PC-9 (cell line): ENCODE results near the gene C22orf39. TPM values are rescaled to one million over a fixed set of nuclear protein-coding genes. Genes with fewer than 3 reads are reported as not detected.
A peak's percentile ranks its signal among the peaks of the same experiment; 100 is the strongest.

Source experiments
- BruUV-seq: library from RNA; stranded (reverse); fragments of 400-500 nt; replicated peaks from 2 replicates; lab custom pipeline; 2021; lab: Mats Ljungman, UMichigan
- CTCF ChIA-PET: fragments of 300-600 bp; sonication (Branson Sonifier 250); formaldehyde crosslinking; loops from one replicate; lab custom pipeline; 2022; ENCODE audit warnings: antibody characterized with exemption; lab: Charles Lee
- POLR2A ChIA-PET: fragments of 300-600 bp; sonication (Branson Sonifier 250); formaldehyde crosslinking; loops from one replicate; lab custom pipeline; 2022; ENCODE audit warnings: antibody characterized with exemption; ENCODE audit not compliant: unreplicated experiment; lab: Charles Lee
- DNase-seq, 2 experiments: peaks; one replicate each; pipeline versions ENCODE4 v3.0.0 to v3.0.0-alpha.2; 2015 to 2022; ENCODE audit warnings: mixed read lengths in 1 of 2
- H2AFZ ChIP-seq: fragments of 200-600 bp; sonication (generic); 2 replicates; pipeline ENCODE4 v1.8.1; 2017; ENCODE audit warnings: antibody characterized with exemption
- H3F3A ChIP-seq: fragments of 200-600 bp; sonication (generic); 2 replicates; pipeline ENCODE4 v1.8.1; 2017; ENCODE audit warnings: antibody characterized with exemption, mild to moderate bottlenecking, low read depth; ENCODE audit not compliant: insufficient read depth
- H3K27ac ChIP-seq: fragments of 200-600 bp; sonication (generic); 2 replicates; pipeline ENCODE4 v1.6.1; 2016; ENCODE audit warnings: mixed run types
- H3K27me3 ChIP-seq: fragments of 200-600 bp; sonication (generic); 2 replicates; pipeline ENCODE4 v1.6.1; 2016; ENCODE audit warnings: low read depth, mixed run types; ENCODE audit not compliant: insufficient read depth
- H3K36me3 ChIP-seq: fragments of 200-600 bp; sonication (generic); 2 replicates; pipeline ENCODE4 v1.6.1; 2016; ENCODE audit warnings: low read depth, mixed run types
- H3K4me1 ChIP-seq: fragments of 200-600 bp; sonication (generic); replicated peaks from 2 replicates; pipeline ENCODE4 v1.6.1; 2016; ENCODE audit warnings: mixed run types; ENCODE audit not compliant: insufficient read depth
- H3K4me2 ChIP-seq: fragments of 200-600 bp; sonication (generic); 2 replicates; pipeline ENCODE4 v1.6.1; 2017; ENCODE audit warnings: mixed run types
- H3K4me3 ChIP-seq: fragments of 200-600 bp; sonication (generic); 2 replicates; pipeline ENCODE4 v1.6.1; 2016; ENCODE audit warnings: mixed run types
- H3K79me2 ChIP-seq: fragments of 200-600 bp; sonication (generic); 2 replicates; pipeline ENCODE4 v1.6.1; 2017; ENCODE audit warnings: low read depth, mixed run types
- H3K9me2 ChIP-seq: fragments of 200-600 bp; sonication (generic); 2 replicates; pipeline ENCODE4 v1.8.1; 2017; ENCODE audit warnings: mild to moderate bottlenecking; ENCODE audit not compliant: insufficient read depth
- H3K9me3 ChIP-seq: fragments of 200-600 bp; sonication (generic); 2 replicates; pipeline ENCODE4 v1.8.1; 2016; ENCODE audit warnings: low read depth; ENCODE audit not compliant: insufficient read depth
- H4K20me1 ChIP-seq: fragments of 200-600 bp; sonication (generic); 2 replicates; pipeline ENCODE4 v1.8.1; 2017; ENCODE audit not compliant: insufficient read depth
- CTCF ChIP-seq: fragments of 200-600 bp; sonication (generic); conservative IDR thresholded peaks from 2 replicates; pipeline ENCODE4 v1.6.1; 2017; ENCODE audit warnings: mixed run types, antibody characterized with exemption, mild to moderate bottlenecking, moderate library complexity
- EZH2 ChIP-seq: fragments of 200-600 bp; sonication (generic); IDR thresholded peaks from 2 replicates; pipeline ENCODE4 v1.8.0; 2017; ENCODE audit warnings: antibody characterized with exemption, low read depth
- intact Hi-C: fragments of 100-400 bp; cut with micrococcal nuclease; formaldehyde crosslinking; loops from one replicate; pipeline ENCODE4 v1.10.0; 2022; ENCODE audit not compliant: unreplicated experiment
- total RNA-seq: library from RNA; stranded (reverse); gene quantifications from 2 replicates; pipeline ENCODE4 v1.2.3, GENCODE V29; 2021

The C22orf39 gene
- total RNA-seq, 1 experiment from 2014 or later: 12.3 TPM

GRCh38 chr22:19477321-19478044 lies 30.0 kb upstream of the C22orf39 start:
- TF ChIP-seq EZH2 (no peak), CTCF (no peak; the same call in 1 of the 2 replicates)
- H3K4me2 ChIP-seq: peak overlapping the region; percentile 96
- no peaks in the 10 kb centered on the region for H3K27me3 ChIP-seq
- no peaks in the 10 kb centered on the region for H3K9me2 ChIP-seq
- intact Hi-C loops: loop anchor here (2.0 to 10.0 kb wide), 3 partner anchors 155 to 299 kb away; partner anchors contain the start of genes CLTCL1 and SLC25A1
- ChIA-PET CTCF (interaction anchor here (0.5 to 1.5 kb wide), 2 partner anchors 333 to 1116 kb away, joined by 4 to 16 read pairs; partner anchors contain the start of gene ESS2), POLR2A (interaction anchor here (0.7 kb wide), 1 partner anchor 12 kb away, joined by 4 read pairs; no protein-coding TSS in a partner anchor)
- BruUV-seq: no TSS peak
- peaks cover 24% of the 10 kb centered on the region for H4K20me1 ChIP-seq
- no peak overlapping the region for H3K27ac ChIP-seq
- no peaks in the 10 kb centered on the region for H3K9me3 ChIP-seq
- no peaks in the 10 kb centered on the region for H3K36me3 ChIP-seq
- DNase-seq: no peak
- H2AFZ ChIP-seq: no peak overlapping the region
- H3K79me2 ChIP-seq: peaks cover 48% of the 10 kb centered on the region
- H3K4me1 ChIP-seq: peaks cover 15% of the 10 kb centered on the region
- H3K4me3 ChIP-seq: peak overlapping the region; percentile 75
- H3F3A ChIP-seq: no peaks in the 10 kb centered on the region

- Histone ChIP-seq H3K4me1 (peaks cover 14% of the 10 kb centered on the region), H4K20me1 (peaks cover 24% of the 10 kb centered on the region), H2AFZ (no peak overlapping the region), H3K27ac (no peak overlapping the region), H3K36me3 (no peaks in the 10 kb centered on the region), H3K79me2 (peaks cover 48% of the 10 kb centered on the region), H3K9me2 (no peaks in the 10 kb centered on the region), H3K4me2 (no peak overlapping the region), H3K4me3 (no peak overlapping the region), H3F3A (no peaks in the 10 kb centered on the region), H3K27me3 (no peaks in the 10 kb centered on the region), H3K9me3 (no peaks in the 10 kb centered on the region)
- DNase-seq: no peak
- ChIA-PET CTCF (no interaction called here), POLR2A (no interaction called here)
- TF ChIP-seq CTCF: no peak
- no peak for TF ChIP-seq EZH2
- no TSS peak for BruUV-seq
- intact Hi-C loops: loop anchor here (5.0 to 10.0 kb wide), 2 partner anchors 156 to 181 kb away; partner anchors contain the start of gene CLTCL1
Measured at GRCh38 chr22:19476023-19476422, 28.5 kb upstream of the C22orf39 start.

- H3K9me2 ChIP-seq: no peaks in the 10 kb centered on the region
- H3K4me1 ChIP-seq: peaks cover 7% of the 10 kb centered on the region
- H3K9me3 ChIP-seq: no peaks in the 10 kb centered on the region
- BruUV-seq: no TSS peak
- H3K79me2 ChIP-seq: peaks cover 36% of the 10 kb centered on the region
- no peaks in the 10 kb centered on the region for H3F3A ChIP-seq
- no peaks in the 10 kb centered on the region for H3K36me3 ChIP-seq
- no peak for DNase-seq
- H3K4me3 ChIP-seq: no peak overlapping the region
- no peak overlapping the region for H3K27ac ChIP-seq
- intact Hi-C loops: loop anchor here (10.0 kb wide), 1 partner anchor 179 kb away; the partner anchor contains the start of gene CLTCL1
- H4K20me1 ChIP-seq: peaks cover 24% of the 10 kb centered on the region
- ChIA-PET CTCF (no interaction called here), POLR2A (no interaction called here)
- TF ChIP-seq CTCF (no peak), EZH2 (no peak)
- H3K4me2 ChIP-seq: no peak overlapping the region
- H2AFZ ChIP-seq: no peak overlapping the region
- no peaks in the 10 kb centered on the region for H3K27me3 ChIP-seq
Measured at GRCh38 chr22:19473578-19473977, 26.1 kb upstream of the C22orf39 start.
